AG09319 (cell line): Measurements from ENCODE around the gene ZNF18.
"Not testable (repeated sequence)": the region's sequence is repeated elsewhere in the genome, so short reads cannot be mapped to it uniquely, and the experiment has no call there.

Experiments
- DNase-seq: peaks from one replicate; pipeline ENCODE4 v3.0.0-alpha.2; 2010; ENCODE audit warnings: low read depth; ENCODE audit errors: extremely low read depth
- CTCF ChIP-seq: IDR thresholded peaks from 2 replicates; pipeline ENCODE4 v1.5.1; 2011; ENCODE audit warnings: low read depth, mild to moderate bottlenecking, inconsistent platforms, low read length, moderate library complexity

Gene ZNF18

GRCh38 chr17:11986942-11987329 is 10.3 kb downstream of the ZNF18 start:
- TF ChIP-seq CTCF = peak; percentile 50
- DNase-seq = no peak

- no peak for DNase-seq
- no peak for TF ChIP-seq CTCF
These were observed 10.9 kb downstream of the ZNF18 start for GRCh38 chr17:11986179-11986941.

DNA sequence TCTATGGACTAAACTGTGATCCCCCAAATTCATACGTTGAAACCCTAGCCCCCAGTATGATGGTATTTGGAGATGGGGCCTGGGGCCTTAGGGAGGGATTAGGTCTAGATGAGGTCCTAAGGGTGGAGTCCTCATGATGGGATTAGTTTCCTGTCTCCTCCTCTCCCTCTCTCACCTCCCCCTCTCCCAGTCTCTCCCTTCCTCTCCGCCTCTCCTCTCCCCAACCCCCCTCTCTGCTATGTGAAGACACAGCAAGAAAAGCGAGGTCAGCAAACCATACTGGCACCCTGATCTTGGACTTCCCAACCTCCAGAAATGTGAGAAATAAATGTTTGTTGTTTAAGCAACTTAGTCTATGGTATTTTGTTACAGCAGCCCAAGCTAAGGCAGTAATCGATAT is 15.4 kb downstream of the ZNF18 start:
- no peak for DNase-seq
- no peak for TF ChIP-seq CTCF

DNA sequence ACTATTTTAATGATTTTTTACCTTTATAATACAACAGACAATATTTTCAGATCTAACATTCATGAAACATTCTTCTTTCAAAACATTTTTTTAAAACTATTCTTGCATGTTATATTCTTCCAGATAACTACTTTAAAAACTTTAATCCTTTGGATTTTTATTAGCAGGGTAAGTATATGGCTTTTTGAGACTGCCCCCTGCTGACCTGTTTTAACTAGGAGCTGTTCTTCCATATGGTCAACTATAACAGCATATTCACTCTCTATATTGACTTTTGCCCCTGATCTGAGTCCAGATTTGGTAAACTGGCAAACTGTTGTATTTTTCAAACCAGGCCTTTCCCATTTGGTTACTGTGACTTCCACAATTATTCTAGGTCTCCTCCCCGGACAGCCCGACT is 16.5 kb downstream of the ZNF18 start:
- peak; percentile 8 for TF ChIP-seq CTCF
- no peak for DNase-seq

DNA sequence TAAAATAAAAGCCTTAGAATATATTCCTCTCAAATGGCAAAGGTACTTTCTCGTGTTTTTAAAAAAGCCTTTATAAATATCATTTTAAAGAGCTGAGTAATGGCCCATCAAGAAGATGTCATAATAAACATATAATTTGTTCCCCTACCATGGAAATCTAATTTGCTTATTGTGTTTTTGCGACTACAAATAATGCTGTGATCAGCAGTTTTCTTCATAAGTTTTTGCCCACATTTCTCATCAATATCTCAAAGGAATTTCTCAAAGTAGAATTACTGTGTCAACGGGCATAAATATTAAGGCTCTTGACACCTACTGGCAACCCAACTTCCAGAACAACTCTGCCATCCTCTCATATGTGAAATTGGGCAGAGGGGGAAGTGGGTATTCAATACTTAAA is 17.5 kb downstream of the ZNF18 start:
- no peak for DNase-seq
- no peak for TF ChIP-seq CTCF

DNA sequence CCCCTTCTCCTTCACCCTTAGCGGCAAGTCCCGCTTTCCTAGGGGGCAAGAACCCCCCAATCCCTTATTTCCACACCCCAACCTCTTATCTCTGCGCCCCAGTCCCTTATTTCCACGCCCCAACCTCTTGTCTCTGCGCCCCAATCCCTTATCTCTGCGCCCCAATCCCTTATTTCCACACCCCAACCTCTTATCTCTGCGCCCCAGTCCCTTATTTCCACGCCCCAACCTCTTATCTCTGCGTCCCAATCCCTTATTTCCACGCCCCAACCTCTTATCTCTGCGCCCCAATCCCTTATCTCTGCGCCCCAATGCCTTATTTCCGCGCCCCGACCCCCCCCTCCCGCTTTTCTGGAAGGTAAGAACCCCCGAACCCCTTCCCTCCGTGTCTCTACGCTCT is 24.5 kb downstream of the ZNF18 start:
- DNase-seq = not testable (repeated sequence)

DNA sequence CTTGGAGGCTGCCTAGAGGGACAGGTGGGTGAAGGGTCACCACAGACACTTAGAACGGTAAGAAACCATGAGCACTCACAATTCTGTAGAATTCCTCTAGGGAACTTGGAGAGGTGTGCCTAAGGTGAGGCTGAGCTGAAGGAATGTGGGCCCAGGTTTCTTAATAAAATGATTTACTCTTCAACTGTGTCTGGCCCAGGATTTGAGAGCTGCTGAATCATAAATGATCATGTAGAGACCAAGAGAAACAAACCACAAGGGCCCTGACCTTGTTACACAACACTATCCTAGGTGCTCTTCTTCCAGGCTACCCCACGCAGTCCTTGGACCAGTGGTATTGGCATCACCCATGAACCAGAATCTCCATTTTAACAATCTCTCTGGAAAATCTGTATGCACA is 27.7 kb downstream of the ZNF18 start:
- no peak for TF ChIP-seq CTCF
- DNase-seq = no peak

DNA sequence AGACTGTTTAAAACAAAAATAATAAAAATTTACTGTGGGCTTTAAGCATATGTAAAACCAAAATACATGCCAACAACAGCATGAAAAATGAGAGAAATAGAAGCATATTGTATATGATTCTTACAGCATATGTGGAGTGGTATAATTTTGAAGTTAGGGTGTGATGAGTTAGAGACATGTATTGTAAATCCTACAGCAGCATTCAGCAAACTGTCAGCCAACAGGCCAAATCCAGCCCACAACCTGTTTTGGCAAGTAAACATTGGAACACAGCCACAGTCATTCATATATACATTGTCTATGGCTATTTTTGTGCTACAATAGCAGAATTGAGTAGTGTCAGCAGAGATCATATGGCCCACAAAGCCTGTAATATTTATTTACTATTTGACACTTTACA is 42.3 kb downstream of the ZNF18 start:
- no peak for DNase-seq
- no peak for TF ChIP-seq CTCF
